ENCODE data around the gene SSRP1.

SSRP1 gene

GRCh38 chr11:57323167-57323854 is 12.4 kb downstream of the SSRP1 start:
- no peak for TF ChIP-seq CTCF (IDR thresholded peaks at IDR 0.05)

- TF ChIP-seq CTCF (IDR thresholded peaks at IDR 0.05): no peak
These were observed 13.2 kb downstream of the SSRP1 start for GRCh38 chr11:57322256-57323166.

- no peak for TF ChIP-seq CTCF (IDR thresholded peaks at IDR 0.05)
These were observed 14.1 kb downstream of the SSRP1 start for GRCh38 chr11:57321388-57322255.

GRCh38 chr11:57320719-57321387 is 14.8 kb downstream of the SSRP1 start:
- TF ChIP-seq CTCF (IDR thresholded peaks at IDR 0.05): no peak

- no peak for TF ChIP-seq CTCF (IDR thresholded peaks at IDR 0.05)
These were observed 15.5 kb downstream of the SSRP1 start for GRCh38 chr11:57320067-57320718.

- no peak for TF ChIP-seq CTCF (IDR thresholded peaks at IDR 0.05)
These were observed 17.5 kb downstream of the SSRP1 start for GRCh38 chr11:57318178-57318577.

Measured in LNCAP (cell line).